Measurements from ENCODE around the gene ZMYND12. TPM values are rescaled to one million over a fixed set of nuclear protein-coding genes. Genes with fewer than 3 reads are reported as not detected.

Gene ZMYND12
- total and polyA plus RNA-seq, 4 experiments from 2014 or later, result 0.28 to 3.2 (median 0.96) TPM

DNA sequence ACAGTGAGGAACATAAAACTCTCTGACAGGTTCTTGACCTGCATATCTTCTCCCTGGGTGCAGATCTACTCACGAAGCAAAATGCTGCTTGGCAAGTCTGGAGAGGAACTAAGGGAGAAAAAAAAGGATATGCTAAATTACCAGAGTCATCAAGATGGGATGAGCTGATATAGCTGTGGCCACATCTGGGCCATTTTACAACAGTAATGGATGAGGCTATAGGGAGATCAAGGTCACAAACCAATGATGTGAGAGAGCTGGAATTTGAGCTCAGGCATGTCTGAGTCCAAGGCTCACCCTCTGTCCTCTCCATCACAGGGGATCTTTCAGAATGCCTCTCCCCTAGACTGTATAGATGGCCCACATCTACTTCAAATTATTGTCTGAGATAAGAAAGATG lies 26.2 kb downstream of the ZMYND12 start:
- Histone ChIP-seq H3K9me3 (ENCODE audit: control insufficient read depth in 1 of 2, low read length in 2 of 2) (no peaks in the 10 kb centered on the region), H3K27me3 (ENCODE audit: insufficient read depth, low read length) (no peaks in the 10 kb centered on the region), H3K4me1 (ENCODE audit: insufficient read depth, low read length) (no peaks in the 10 kb centered on the region), H3K4me3 (ENCODE audit: low read length in 2 of 2) (no peak overlapping the region), H3K36me3 (ENCODE audit: insufficient read depth, low read length) (no peaks in the 10 kb centered on the region), H3K27ac (ENCODE audit: low read depth, low read length) (no peak overlapping the region)
- DNase-seq, result no peak
- no peaks in the 10 kb centered on the region for H3K4me1 Mint-ChIP-seq
- no peak overlapping the region for H3K4me3 Mint-ChIP-seq
- intact Hi-C loops (cut with micrococcal nuclease), result no loop called here
- ChIA-PET POLR2A (ENCODE audit: partially characterized antibody) (no interaction called here), CTCF (ENCODE audit: partially characterized antibody) (interaction anchor here (0.6 kb wide), 1 partner anchor 17 kb away, joined by 5 read pairs; no protein-coding TSS in a partner anchor)
- H3K36me3 Mint-ChIP-seq, result no peaks in the 10 kb centered on the region
- H3K9me3 Mint-ChIP-seq, result no peaks in the 10 kb centered on the region
- no peak overlapping the region for H3K27ac Mint-ChIP-seq
- peaks cover 0 to 1% of the 10 kb centered on the region in 2 donors for H3K27me3 Mint-ChIP-seq

DNA sequence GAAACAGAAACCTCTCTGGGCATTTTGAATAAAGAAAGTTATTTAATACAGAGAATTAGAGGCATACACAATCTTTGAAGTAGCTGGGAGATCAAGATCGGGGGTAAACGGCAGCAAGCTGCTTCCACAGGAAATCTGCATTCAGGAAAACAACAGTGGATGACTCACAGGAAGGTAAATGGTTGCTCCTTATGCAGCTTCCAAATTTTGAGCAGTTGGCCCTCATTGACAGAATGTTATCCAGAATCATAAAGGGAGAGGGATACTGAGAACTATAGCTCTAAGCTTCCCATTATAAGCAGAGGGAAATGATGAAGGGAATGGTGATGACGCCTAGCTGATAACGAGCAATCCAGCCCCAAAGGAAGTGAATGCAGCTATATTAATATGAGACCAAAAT lies 28.6 kb downstream of the ZMYND12 start:
- no peaks in the 10 kb centered on the region for H3K4me1 Mint-ChIP-seq
- H3K4me3 Mint-ChIP-seq, result no peak overlapping the region
- H3K36me3 ChIP-seq (ENCODE audit: insufficient read depth, low read length), result no peaks in the 10 kb centered on the region
- POLR2A ChIA-PET (ENCODE audit: partially characterized antibody), result no interaction called here
- H3K9me3 ChIP-seq (ENCODE audit: control insufficient read depth in 1 of 2, low read length in 2 of 2), result no peaks in the 10 kb centered on the region
- no peak overlapping the region for H3K4me3 ChIP-seq (ENCODE audit: low read length in 2 of 2)
- peaks cover 0 to 6% of the 10 kb centered on the region in 2 donors for H3K27me3 Mint-ChIP-seq
- no peaks in the 10 kb centered on the region for H3K27me3 ChIP-seq (ENCODE audit: insufficient read depth, low read length)
- no peaks in the 10 kb centered on the region for H3K4me1 ChIP-seq (ENCODE audit: insufficient read depth, low read length)
- H3K27ac Mint-ChIP-seq, result peak overlapping the region in 1 of 7 donors; percentile 25
- H3K27ac ChIP-seq (ENCODE audit: low read depth, low read length), result no peak overlapping the region
- DNase-seq, result no peak
- H3K36me3 Mint-ChIP-seq, result no peaks in the 10 kb centered on the region
- intact Hi-C loops (cut with micrococcal nuclease), result no loop called here
- H3K9me3 Mint-ChIP-seq, result no peaks in the 10 kb centered on the region
- CTCF ChIA-PET (ENCODE audit: partially characterized antibody), result no interaction called here

DNA sequence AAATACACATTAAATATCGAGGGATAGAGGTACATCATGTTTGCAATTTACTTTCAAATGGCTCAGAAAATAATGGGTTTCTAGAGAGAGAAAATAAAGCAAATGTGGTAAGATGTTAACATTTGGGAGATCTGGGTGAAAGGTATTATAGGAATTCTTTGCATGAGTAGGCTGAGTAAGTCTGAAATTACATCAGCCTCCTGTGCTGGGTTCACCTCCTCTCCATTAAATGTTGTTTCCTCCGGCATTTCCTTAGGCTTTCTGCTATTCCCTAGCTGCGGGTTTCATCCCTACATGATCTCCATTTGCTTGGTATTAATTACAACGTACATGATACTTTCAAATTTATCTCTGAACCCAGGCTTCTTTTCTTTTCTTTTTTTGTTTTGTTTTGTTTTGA lies 31.6 kb downstream of the ZMYND12 start:
- Mint-ChIP-seq H3K36me3 (no peaks in the 10 kb centered on the region), H3K4me3 (no peak overlapping the region), H3K4me1 (no peaks in the 10 kb centered on the region), H3K27ac (no peak overlapping the region), H3K9me3 (no peaks in the 10 kb centered on the region), H3K27me3 (peaks cover 0 to 6% of the 10 kb centered on the region in 2 donors)
- Histone ChIP-seq H3K4me3 (ENCODE audit: low read length in 2 of 2) (no peak overlapping the region), H3K27ac (ENCODE audit: low read depth, low read length) (no peak overlapping the region), H3K4me1 (ENCODE audit: insufficient read depth, low read length) (no peaks in the 10 kb centered on the region), H3K27me3 (ENCODE audit: insufficient read depth, low read length) (no peaks in the 10 kb centered on the region), H3K9me3 (ENCODE audit: control insufficient read depth in 1 of 2, low read length in 2 of 2) (no peaks in the 10 kb centered on the region), H3K36me3 (ENCODE audit: insufficient read depth, low read length) (no peaks in the 10 kb centered on the region)
- DNase-seq, result no peak
- POLR2A ChIA-PET (ENCODE audit: partially characterized antibody), result no interaction called here
- intact Hi-C loops (cut with micrococcal nuclease), result no loop called here
- CTCF ChIA-PET (ENCODE audit: partially characterized antibody), result interaction anchor here (1.4 kb wide), 1 partner anchor 251 kb away, joined by 5 read pairs; no protein-coding TSS in a partner anchor

DNA sequence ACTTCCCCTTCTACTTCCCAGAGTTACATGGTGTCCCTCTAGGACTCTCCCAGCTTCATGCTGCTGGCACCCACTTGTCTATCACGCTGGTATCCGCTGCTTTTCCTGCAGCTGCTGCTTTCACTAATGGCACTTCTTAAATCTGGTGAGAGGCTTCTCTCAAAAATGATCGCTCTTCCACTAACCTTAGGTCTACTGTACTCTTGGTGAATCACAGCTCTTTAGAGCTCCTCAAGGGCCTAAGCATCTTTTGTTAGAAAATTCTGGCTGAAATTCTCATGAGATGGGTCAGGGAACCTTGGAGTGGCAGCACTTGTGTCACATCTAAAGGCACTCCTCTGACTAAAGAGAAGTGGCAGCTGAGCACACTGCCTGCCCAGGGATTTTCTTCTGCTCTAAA lies 32.1 kb downstream of the ZMYND12 start:
- H3K4me1 ChIP-seq (ENCODE audit: insufficient read depth, low read length), result no peaks in the 10 kb centered on the region
- Mint-ChIP-seq H3K27me3 (peaks cover 0 to 6% of the 10 kb centered on the region in 2 donors), H3K9me3 (no peaks in the 10 kb centered on the region), H3K4me1 (no peaks in the 10 kb centered on the region), H3K36me3 (no peaks in the 10 kb centered on the region), H3K27ac (no peak overlapping the region), H3K4me3 (no peak overlapping the region)
- H3K4me3 ChIP-seq (ENCODE audit: low read length in 2 of 2), result no peak overlapping the region
- H3K27ac ChIP-seq (ENCODE audit: low read depth, low read length), result no peak overlapping the region
- no peaks in the 10 kb centered on the region for H3K36me3 ChIP-seq (ENCODE audit: insufficient read depth, low read length)
- intact Hi-C loops (cut with micrococcal nuclease), result no loop called here
- ChIA-PET POLR2A (ENCODE audit: partially characterized antibody) (no interaction called here), CTCF (ENCODE audit: partially characterized antibody) (interaction anchor here (1.4 kb wide), 1 partner anchor 250 kb away, joined by 5 read pairs; no protein-coding TSS in a partner anchor)
- DNase-seq, result no peak
- H3K27me3 ChIP-seq (ENCODE audit: insufficient read depth, low read length), result no peaks in the 10 kb centered on the region
- no peaks in the 10 kb centered on the region for H3K9me3 ChIP-seq (ENCODE audit: control insufficient read depth in 1 of 2, low read length in 2 of 2)

DNA sequence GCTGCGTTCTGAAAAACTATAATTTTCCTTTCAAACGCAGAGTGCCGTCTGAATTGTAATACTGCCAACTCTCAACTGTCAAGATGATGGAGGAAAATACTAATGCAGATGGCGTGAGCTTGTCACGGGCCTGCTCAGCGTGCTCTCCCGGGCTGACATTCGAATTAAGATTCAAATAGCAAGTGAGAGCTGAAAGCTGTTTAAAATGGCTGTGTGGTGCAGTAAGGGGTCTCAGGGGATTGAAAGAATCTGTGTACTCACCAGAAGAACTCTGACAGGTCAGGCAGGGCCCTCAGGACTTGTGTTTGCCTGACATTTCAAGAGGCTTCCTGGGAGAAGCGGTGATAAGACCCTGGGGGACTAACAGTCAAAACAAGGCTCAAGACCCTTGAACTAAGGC lies 33.1 kb downstream of the ZMYND12 start:
- ChIA-PET CTCF (ENCODE audit: partially characterized antibody) (no interaction called here), POLR2A (ENCODE audit: partially characterized antibody) (no interaction called here)
- no peaks in the 10 kb centered on the region for H3K9me3 Mint-ChIP-seq
- H3K4me3 Mint-ChIP-seq, result no peak overlapping the region
- H3K27me3 ChIP-seq (ENCODE audit: insufficient read depth, low read length), result no peaks in the 10 kb centered on the region
- intact Hi-C loops (cut with micrococcal nuclease), result no loop called here
- no peaks in the 10 kb centered on the region for H3K4me1 ChIP-seq (ENCODE audit: insufficient read depth, low read length)
- DNase-seq, result no peak
- no peaks in the 10 kb centered on the region for H3K36me3 ChIP-seq (ENCODE audit: insufficient read depth, low read length)
- H3K9me3 ChIP-seq (ENCODE audit: control insufficient read depth in 1 of 2, low read length in 2 of 2), result no peaks in the 10 kb centered on the region
- no peaks in the 10 kb centered on the region for H3K4me1 Mint-ChIP-seq
- H3K36me3 Mint-ChIP-seq, result no peaks in the 10 kb centered on the region
- no peak overlapping the region for H3K4me3 ChIP-seq (ENCODE audit: low read length in 2 of 2)
- H3K27ac Mint-ChIP-seq, result no peak overlapping the region
- H3K27ac ChIP-seq (ENCODE audit: low read depth, low read length), result no peak overlapping the region
- peaks cover 0 to 6% of the 10 kb centered on the region in 2 donors for H3K27me3 Mint-ChIP-seq

DNA sequence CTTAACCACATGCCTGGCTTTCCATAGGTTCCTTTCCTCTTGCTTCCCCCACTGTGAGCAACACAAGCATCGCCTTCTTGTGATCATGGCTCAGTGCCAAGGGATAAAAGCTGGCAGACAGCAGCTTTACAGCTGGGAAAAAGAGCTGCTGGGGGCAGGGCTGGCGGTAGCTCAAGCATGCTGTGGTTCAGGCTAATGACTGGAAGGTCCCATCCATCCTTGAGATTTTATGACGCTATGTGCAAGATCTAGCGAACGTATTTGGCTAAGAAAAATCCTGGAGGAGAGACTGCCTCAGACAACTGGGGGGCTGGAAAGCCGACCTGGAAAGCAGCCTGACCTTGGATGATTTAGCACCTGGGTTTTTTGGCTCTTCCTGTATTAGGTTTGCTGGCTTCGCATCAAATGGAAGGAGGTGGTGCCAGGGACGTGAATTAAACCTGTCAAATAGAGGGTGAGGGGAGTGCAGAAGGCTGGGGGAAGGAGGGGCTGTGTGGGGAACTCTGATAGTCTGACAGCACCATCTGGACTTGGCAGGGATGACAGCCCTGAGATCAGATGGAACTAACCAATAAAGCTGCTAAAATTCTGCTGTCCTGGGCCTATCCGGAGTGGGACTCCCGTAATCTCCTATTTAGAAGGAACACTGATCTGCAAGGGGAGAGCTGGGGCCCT lies 34.8 kb downstream of the ZMYND12 start:
- Mint-ChIP-seq H3K27ac (no peak overlapping the region), H3K36me3 (no peaks in the 10 kb centered on the region), H3K27me3 (peaks cover 0 to 6% of the 10 kb centered on the region in 2 donors), H3K9me3 (no peaks in the 10 kb centered on the region), H3K4me3 (no peak overlapping the region), H3K4me1 (no peaks in the 10 kb centered on the region)
- Histone ChIP-seq H3K36me3 (ENCODE audit: insufficient read depth, low read length) (no peaks in the 10 kb centered on the region), H3K9me3 (ENCODE audit: control insufficient read depth in 1 of 2, low read length in 2 of 2) (no peaks in the 10 kb centered on the region), H3K4me3 (ENCODE audit: low read length in 2 of 2) (no peak overlapping the region), H3K27ac (ENCODE audit: low read depth, low read length) (no peak overlapping the region), H3K4me1 (ENCODE audit: insufficient read depth, low read length) (no peaks in the 10 kb centered on the region), H3K27me3 (ENCODE audit: insufficient read depth, low read length) (no peaks in the 10 kb centered on the region)
- no peak for DNase-seq
- intact Hi-C loops (cut with micrococcal nuclease), result no loop called here
- ChIA-PET POLR2A (ENCODE audit: partially characterized antibody) (no interaction called here), CTCF (ENCODE audit: partially characterized antibody) (no interaction called here)

DNA sequence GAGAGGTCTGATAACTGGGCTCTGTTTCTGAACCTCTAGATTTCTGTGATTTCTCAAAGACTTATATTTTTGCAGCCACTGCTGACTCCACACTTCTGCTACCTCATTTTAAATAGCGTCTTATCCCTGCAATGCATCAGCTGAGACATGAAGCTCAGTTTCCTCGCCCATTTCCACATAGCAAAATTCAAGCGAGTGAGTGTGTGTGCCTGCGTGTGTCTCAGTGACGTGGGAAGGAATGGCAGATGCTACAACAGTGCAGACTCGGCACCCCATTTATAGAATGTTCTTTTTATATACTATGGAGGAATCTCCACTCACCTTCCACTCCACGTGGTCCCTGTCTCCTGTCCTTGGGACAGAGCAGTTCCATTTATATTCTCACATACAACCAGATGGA lies 35.7 kb downstream of the ZMYND12 start:
- H3K4me3 ChIP-seq (ENCODE audit: low read length in 2 of 2), result no peak overlapping the region
- ChIA-PET POLR2A (ENCODE audit: partially characterized antibody) (no interaction called here), CTCF (ENCODE audit: partially characterized antibody) (no interaction called here)
- no peaks in the 10 kb centered on the region for H3K27me3 ChIP-seq (ENCODE audit: insufficient read depth, low read length)
- H3K36me3 ChIP-seq (ENCODE audit: insufficient read depth, low read length), result no peaks in the 10 kb centered on the region
- no peaks in the 10 kb centered on the region for H3K4me1 ChIP-seq (ENCODE audit: insufficient read depth, low read length)
- no peaks in the 10 kb centered on the region for H3K4me1 Mint-ChIP-seq
- no peak for DNase-seq
- H3K4me3 Mint-ChIP-seq, result no peak overlapping the region
- no peak overlapping the region for H3K27ac Mint-ChIP-seq
- no peaks in the 10 kb centered on the region for H3K9me3 Mint-ChIP-seq
- intact Hi-C loops (cut with micrococcal nuclease), result no loop called here
- no peak overlapping the region for H3K27ac ChIP-seq (ENCODE audit: low read depth, low read length)
- H3K9me3 ChIP-seq (ENCODE audit: control insufficient read depth in 1 of 2, low read length in 2 of 2), result no peaks in the 10 kb centered on the region
- no peaks in the 10 kb centered on the region for H3K36me3 Mint-ChIP-seq
- H3K27me3 Mint-ChIP-seq, result peaks cover 0 to 9% of the 10 kb centered on the region in 2 donors

Measured in CD4-positive, alpha-beta memory T cell (primary cell).